Stimulated activated CD8-positive, alpha-beta memory T cell treated with anti-CD3 and anti-CD28 coated beads, Interleukin-7, amount 100 ng/mL, for 48 hours (primary cell): ENCODE results near the gene GPR148.

Source experiments
- DNase-seq, 2 donors: peaks; one replicate each; pipeline ENCODE4 v3.0.0-alpha.2; 2020; ENCODE audit warnings: low read depth in 1 of 2; ENCODE audit errors: extremely low read depth in 1 of 2

Gene GPR148

DNA sequence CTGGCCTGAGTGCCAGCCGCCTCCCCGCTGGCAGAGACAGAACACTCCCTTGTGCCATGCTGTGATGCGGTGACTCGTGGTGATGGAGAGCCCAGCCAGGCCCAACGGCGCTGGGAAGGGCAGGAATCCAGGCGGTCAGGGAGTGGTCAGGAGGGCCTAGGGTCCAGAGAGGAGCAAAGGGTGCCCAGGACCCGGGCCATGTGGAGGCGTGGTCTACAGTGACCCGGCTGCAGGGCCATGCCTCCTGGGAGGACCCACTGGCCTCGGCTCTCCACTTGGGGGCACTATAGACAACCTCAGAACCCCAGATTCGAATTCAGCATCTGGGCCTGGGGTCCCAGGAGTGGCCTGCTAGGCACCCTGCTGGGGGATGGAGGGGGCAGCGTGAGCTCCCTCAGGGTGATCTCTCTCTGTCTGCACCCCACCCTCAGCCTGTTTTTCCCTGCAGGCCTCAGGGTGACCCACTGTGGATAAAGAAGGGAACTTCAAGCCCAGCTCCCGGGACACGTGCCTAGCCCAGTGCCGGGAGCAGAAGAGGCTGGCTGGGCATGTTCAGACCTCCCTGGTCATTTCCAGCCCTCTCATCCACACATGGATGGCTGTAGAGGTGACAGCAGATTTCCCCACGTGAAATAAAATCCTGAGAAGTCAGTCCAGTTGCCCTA, 39.5 kb downstream of the GPR148 start:
- no peak for DNase-seq

DNA sequence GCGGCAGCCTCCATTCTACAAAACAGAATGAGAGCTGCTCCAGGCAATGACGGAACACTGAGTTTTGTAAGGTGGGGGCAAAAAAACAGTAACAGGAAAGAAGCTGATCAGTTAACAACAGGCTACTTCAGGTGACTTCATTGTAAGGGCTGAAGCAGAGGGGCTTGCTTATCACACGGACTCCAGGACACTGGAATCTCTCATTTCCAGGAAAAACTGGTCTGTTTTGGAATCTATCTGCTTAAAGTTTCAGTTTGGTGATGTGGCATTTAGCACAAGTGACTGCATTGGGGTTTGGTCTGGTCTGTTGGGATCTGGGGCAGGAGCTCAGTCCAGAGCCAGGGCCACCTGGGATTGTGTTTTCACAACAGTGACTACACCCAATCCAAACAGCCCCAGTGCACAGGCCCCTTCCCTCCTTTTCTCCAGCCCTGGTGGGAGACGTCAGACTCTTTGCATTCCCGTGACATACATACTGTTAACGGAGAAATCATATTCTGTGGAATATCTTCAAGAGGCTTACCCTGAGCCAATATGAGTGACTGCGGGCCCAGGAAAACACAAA, 40.6 kb downstream of the GPR148 start:
- no peak for DNase-seq

DNA sequence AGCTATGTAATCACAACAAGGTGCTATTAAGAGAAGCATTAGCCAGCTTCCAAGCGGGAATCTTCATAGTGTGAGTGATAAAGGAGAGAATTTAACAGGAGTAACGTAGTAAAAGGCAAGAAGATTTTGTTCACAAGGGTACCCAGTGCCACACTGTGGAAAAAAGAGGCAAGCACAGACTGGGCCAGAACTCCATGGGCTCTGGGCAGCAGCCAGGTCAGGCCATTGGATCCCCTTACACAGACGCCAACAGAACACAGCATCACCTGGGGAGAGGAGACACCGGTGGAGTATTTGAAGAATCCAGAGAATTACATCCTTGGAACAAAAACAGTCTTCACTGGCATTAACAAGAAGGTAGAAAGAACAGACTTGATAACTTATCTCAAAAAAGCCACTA, 47.7 kb downstream of the GPR148 start:
- no peak for DNase-seq

DNA sequence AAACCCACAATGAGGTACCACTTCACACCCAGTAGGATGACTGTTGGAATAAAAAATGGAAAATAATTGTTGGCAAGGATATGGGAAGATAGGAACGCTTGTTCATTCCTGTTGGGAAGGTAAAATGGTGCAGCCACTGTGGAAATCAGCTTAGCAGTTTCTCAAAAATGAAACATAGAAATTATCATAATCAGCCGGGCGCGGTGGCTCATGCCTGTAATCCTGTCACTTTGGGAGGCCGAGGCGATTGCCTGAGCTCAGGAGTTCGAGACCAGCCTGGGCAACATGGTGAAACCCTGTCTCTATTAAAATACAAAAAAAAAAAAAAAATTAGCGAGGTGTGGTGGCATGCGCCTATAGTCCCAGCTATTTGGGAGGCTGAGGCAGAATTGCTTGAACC, 49.9 kb downstream of the GPR148 start:
- DNase-seq, result no peak
